HG03520 (cell line): ENCODE measurements around the gene DTNBP1.
"Not testable (repeated sequence)": the region's sequence is repeated elsewhere in the genome, so short reads cannot be mapped to it uniquely, and the experiment has no call there.

Source experiments
- ATAC-seq: cut with Tn5 transposase; IDR thresholded peaks from one replicate; pipeline ENCODE4 v1.9.1; 2021; ENCODE audit warnings: mild to moderate bottlenecking, moderate library complexity; ENCODE audit not compliant: unreplicated experiment

The DTNBP1 gene

GRCh38 chr6:15562977-15563376, 99.9 kb downstream of the DTNBP1 start:
- ATAC-seq: no peak

DNA sequence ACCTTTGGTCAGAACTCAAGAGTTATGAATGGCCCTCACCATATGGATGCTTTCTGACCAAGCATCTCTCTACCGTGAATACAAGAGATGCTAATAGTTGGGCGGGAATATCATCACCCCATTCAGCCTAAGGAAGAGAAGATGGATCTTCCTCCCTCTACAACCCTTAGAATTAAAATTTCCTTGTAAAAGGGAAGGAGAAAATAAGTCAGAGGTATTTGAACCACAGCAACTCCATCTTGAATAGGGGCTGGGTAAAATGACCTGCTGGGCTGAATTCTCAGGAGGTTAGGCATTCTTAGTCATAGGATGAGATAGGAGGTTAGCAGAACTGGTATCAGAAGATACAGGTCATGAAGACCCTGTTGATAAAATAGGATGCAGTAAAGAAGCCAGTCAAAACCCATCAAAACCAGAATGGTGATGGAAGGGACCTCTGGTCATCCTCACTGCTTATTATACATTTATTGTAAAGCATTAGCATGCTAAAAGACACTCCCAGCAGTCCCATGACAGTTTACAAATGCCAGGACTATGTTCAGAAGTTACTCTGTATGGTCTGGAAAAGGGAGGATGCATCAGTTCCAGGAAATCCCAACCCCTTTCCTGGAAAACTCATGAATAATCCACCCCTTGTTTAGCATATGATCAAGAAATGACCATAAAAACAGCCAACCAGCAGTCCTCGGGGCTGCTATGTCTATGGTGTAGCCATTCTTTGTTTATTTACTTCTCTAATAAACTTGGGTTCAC, 101.2 kb downstream of the DTNBP1 start:
- no peak for ATAC-seq

GRCh38 chr6:15560713-15561112, 102.1 kb downstream of the DTNBP1 start:
- no peak for ATAC-seq

- no peak for ATAC-seq
Measured at GRCh38 chr6:15557174-15557573, 105.7 kb downstream of the DTNBP1 start.

- no peak for ATAC-seq
Measured at GRCh38 chr6:15556711-15557110, 106.1 kb downstream of the DTNBP1 start.

- ATAC-seq: no peak
Measured at GRCh38 chr6:15555101-15556038, 107.5 kb downstream of the DTNBP1 start.

- no peak for ATAC-seq
Measured at GRCh38 chr6:15554728-15555100, 108.1 kb downstream of the DTNBP1 start.

- ATAC-seq: no peak
Measured at GRCh38 chr6:15553736-15554294, 109.0 kb downstream of the DTNBP1 start.

GRCh38 chr6:15553031-15553430, 109.8 kb downstream of the DTNBP1 start:
- ATAC-seq: no peak

DNA sequence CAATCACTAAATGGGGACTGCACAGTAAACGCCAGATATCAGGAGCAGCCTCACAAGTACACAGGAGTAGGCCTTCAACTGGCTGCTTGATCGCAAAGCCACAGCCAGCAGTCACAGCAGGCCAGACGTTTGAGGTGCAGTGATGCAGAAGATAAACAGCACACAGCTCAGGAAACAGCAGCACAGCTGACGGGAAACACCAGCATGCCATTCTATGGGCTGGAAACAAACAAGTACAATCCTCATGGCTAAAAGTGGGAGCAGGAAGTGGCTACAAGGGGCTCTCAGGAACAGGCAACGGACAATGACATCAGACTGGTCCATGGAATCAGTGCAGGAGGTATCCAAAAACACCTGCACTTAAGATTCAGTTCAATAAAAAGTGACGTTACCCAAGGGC, 111.0 kb downstream of the DTNBP1 start:
- no peak for ATAC-seq

- ATAC-seq: no peak
Measured at GRCh38 chr6:15551262-15551661, 111.6 kb downstream of the DTNBP1 start.

GRCh38 chr6:15550546-15551123, 112.2 kb downstream of the DTNBP1 start:
- no peak for ATAC-seq

DNA sequence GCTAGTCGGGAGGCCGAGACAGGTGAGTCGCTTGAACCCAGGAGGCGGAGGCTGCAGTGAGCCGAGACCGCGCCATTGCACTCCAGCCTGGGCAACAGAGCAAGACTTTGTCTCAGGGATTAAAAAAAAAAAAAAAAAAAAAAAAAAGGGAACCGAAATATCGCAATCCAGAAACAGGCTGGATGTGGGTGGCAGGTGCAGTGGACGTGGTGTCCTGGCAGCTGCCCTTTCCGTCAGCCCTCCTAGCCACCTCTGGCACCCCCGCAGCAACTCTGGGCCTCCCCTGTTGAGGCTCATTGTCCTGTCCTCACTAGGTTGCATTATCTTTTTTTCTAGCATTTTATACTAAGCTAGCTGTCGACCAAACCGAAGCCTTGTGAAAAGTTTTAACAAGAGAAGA, 113.5 kb downstream of the DTNBP1 start:
- no peak for ATAC-seq

- ATAC-seq: no peak
Measured at GRCh38 chr6:15547400-15547799, 115.4 kb downstream of the DTNBP1 start.

DNA sequence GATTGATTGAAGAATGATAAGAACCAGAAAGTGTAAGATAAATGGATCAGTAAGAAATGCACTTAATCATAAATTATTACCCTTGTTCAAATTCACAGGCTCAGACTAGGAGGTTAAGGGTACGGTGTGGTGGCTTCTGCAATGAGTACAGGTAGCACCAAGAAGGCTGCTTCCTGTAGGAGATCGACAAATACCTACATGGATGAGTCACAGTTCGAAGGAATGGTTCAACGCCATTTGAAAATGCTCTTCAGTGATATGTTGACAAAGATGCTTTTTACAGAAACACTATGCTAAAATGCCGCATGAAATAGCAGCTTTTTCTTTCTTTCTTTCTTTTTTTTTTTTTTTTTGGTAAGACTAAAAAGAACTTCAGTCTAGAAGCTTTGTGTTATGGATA, 116.2 kb downstream of the DTNBP1 start:
- ATAC-seq: no peak

GRCh38 chr6:15544321-15544900, 118.4 kb downstream of the DTNBP1 start:
- no peak for ATAC-seq

DNA sequence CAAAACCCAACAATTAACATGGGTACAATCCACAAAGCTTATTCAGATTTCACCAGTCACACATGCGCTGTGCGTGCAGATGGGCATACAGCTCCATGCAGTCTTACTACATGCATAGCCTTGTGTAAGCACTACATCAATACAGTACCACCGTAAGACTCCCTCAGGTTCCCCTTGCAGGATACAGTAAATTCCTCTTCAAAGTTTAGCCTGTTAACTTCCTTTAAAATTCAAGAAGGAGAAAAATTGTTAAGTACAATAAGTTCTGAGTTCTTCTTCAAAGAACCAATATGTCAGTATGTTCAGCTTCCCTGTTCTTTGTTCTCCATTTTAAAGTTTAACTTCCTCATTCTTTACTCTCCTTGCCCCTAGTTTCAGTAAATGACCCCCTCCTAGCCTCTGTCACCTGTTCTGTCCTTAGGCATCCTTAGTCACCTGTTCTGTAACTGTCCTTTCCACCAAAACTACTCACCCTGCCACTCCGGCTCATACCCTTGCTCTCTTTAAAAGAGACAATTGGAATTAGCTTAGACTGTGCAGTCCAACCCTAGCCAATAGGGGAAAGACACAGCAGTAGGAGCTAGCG, 119.4 kb downstream of the DTNBP1 start:
- not testable (repeated sequence) for ATAC-seq

DNA sequence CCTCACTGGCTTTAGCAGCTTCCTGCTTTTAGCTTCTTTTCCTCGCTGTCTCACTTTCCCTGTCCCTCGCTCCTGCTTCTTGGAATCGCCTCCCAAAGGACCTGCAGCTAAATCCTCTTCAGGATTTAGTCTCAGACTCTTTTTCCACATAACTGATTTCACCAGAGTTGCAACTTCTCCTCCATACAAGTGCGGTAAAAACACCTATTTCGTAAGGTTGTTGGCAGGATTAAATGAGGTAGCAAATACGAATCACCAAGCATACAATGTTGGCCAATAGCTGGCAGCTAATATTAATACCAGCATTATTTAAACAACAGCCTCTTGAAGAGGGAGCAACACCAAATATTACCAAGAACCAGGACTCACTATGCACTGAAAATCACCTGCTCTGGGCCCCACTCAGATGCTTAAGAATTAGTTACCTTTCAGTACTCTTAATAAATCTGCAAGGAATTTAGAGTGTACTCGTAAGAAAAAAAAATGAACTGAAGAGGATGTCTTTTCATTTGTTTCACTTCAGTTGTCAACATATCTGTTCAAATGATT, 123.0 kb downstream of the DTNBP1 start:
- no peak for ATAC-seq

DNA sequence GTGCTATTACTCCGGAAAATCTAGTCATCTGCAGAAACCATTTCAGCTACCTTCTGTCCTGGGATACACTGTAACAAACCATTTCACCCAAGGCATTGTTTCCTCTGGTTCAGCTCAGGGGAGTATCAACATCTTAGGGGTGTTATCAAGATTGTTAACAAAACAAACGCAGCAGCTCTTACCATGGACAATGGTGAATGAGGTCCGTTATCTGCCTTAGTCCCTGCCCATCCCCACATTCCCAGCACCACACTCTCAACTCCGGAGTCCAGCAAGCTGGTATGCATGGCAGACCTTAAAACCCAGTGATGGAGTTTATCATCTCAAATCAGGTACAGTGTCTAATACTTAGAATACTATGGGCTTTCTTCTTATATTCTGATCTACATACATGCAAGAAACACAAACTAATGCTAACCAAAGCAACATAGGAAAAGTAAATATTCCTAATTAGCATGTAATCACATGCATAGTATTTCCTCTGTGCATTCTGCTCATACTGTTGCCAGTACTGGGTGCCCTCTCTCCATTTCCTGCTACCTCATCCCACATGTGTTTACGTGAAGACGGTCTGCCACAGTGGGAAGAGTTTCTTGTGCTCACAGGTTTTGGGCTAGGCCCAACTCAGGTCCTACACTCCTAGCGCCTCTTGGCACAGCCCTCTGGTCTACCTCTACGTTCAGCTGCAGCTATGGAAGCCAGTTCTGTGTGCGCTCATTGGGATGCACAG, 123.9 kb downstream of the DTNBP1 start:
- ATAC-seq: no peak

GRCh38 chr6:15538106-15538505, 124.7 kb downstream of the DTNBP1 start:
- ATAC-seq: no peak
